Activated CD8-positive, alpha-beta memory T cell treated with anti-CD3 and anti-CD28 coated beads, Interleukin-2, amount 50 U/mL, for 4 hours (primary cell): Measurements from ENCODE around the gene CAPN7.
"Not testable (repeated sequence)": the region's sequence is repeated elsewhere in the genome, so short reads cannot be mapped to it uniquely, and the experiment has no call there.

Source experiments
- DNase-seq: peaks from one replicate; pipeline ENCODE4 v3.0.0-alpha.2; 2020

Gene CAPN7

DNA sequence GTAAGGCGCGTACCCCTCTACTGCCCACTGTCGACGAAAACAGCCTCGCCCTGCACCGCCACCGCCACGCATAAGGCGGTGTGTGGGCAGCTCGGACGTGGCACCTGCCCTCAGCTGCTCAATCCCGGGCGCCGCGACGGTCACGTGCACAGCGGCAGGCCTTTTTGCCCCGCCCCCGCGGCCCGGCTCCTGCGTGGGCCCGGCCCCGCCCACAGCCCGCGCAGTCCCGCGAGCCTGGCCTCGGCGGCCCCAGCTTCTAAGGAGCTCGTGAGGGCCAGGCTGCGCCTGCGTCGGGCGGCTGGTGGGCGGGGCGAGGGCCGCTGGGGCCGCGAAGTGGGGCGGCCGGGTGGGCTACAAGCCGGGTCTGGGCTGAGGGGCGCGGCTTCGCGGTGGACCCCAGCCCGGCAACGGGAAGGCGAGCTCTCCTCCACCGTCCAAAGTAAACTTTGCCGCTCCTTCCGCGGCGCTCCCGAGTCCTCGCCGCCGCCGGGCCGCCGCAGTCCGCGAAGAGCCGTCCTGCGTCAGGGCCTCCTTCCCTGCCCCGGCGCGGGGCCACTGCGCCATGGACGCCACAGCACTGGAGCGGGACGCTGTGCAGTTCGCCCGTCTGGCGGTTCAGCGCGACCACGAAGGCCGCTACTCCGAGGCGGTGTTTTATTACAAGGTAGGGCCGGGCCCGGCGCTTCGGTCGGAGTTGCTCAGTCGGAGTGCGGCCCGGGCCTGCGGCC lies at the start of gene CAPN7:
Gene CAPN7 (plus strand): TSS at position 313 of the 728 bp plus-strand sequence. CDS start 250 bp downstream, at position 563.
- DNase-seq = peak; percentile 95

DNA sequence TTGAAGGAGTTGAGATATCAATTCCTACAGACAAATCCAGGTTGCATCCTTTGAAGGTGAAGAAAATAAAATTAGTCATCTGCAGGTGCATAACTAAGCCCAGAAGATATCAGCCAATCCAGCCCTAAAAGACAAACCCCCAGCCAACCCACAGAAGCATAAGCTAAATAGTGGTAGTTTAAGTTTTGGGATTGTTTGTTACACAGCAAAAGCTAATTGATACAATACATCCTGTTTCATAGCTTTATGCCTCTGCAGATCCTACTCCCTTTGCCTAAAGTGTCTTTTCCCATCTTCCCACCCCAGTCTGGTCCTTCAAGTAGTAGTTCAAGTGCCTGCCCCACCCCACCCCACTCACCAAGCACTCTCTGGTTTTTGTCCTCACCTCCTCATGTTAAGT lies 48.6 kb upstream of the CAPN7 start:
- DNase-seq = no peak

DNA sequence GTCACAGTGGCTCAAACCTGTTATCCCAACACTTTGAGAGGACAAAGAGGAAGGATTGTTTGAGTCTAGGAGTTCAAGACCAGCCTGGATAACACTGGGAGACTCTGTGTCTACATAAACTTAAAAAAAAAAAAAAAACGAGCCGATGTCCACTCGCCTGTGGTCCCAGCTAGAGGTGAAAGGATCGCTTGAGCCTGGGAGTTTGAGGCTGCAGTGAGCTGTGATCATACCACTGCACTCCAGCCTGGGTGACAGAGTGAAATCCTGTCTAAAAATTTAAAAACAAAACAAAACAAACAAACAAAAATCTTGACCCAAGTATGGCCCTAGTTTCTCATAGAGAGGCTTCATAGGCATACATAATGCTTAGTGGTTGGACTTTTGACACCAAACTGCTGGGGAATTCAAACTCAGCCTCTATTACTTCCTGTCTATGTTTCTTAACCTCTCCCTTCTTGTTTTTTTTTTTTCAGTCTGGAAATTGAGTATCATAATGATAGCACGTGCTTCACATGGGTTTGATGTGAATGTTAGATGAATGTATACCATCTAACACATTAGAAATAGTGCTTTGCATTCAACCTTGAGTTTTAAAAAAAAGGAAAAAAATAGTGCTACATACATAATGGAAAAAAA lies 46.4 kb upstream of the CAPN7 start:
- DNase-seq = no peak

DNA sequence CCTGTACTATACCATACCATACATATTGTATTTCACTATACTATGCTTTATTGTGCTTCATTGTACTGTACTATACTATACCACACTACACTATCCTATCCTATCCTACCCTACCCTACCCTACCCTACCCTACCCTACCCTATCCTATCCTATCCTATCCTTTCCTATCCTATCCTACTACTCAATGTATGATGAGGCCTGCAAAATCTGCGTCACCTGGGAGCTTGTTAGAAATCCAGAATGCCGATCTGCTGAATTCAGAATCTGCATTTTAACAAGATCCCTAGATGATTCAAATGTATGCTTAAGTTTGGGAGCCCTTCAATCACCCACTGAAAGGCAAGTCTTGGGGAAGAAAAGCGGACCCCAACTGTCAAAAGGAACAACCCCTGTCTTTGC lies 45.4 kb upstream of the CAPN7 start:
- DNase-seq = no peak

DNA sequence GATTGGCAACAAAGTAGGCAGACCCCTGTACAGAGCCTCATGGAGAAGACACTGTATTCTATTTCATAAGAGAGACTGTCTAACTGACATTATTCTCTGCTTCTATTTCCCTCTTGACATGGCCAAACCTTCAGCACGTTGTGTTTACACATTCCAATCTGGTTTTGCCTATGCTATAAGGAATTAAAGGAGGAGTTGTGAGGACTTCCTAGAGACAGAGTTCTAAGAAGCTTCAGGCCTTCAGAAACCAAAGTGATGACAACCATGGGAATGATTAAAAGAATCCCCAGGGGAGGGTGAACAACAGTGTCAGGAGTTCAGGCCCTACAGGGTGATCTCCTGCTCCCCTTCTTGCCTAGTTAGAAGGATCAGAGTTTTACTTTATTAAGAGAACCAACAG lies 44.9 kb upstream of the CAPN7 start:
- DNase-seq = no peak

DNA sequence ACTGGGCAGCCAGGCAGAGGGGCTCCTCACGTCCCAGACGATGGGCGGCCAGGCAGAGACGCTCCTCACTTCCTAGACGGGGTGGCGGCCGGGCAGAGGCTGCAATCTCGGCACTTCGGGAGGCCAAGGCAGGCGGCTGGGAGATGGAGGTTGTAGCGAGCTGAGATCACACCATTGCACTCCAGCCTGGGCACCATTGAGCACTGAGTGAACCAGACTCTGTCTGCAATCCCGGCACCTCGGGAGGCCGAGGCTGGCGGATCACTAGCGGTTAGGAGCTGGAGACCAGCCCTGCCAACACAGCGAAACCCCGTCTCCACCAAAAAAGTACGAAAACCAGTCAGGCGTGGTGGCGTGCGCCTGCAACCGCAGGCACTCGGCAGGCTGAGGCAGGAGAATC lies 42.4 kb upstream of the CAPN7 start:
- not testable (repeated sequence) for DNase-seq

DNA sequence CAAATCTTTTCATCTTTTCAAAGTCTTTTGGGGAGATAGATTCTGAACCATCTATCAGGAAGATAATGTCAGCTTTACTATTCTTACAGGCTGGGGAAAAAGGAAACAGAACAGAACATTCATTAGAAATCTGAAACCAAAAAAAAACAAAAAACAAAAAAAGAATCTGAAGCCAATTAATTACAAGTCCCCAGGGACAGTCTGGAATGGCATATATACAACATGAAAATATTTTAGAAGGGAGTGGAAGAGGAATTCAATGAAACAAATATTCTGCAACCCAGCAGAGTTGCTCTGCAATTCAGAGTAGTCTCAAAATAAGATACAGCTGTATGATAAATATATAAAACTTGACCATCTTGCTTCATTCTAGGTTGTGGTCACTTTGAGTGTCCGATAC lies 41.7 kb upstream of the CAPN7 start:
- DNase-seq = no peak

DNA sequence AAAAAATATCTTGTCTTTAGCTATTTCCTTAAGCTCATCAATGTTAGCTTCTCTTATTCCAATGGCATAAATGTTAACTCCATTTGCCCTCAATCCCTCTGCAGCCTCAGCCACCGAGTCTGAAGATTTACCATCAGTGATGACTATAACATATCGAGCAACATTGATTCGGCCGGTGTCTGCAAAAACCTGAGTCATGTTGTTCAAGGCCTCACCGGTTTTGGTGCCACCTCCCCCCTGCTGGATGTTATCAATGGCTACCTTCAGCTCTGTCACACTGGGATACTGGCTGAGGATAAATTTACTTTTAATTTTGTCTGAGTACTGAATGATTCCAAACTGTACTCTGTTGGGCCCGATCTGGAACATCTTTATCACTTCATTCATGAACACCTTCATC lies 41.0 kb upstream of the CAPN7 start:
- no peak for DNase-seq

DNA sequence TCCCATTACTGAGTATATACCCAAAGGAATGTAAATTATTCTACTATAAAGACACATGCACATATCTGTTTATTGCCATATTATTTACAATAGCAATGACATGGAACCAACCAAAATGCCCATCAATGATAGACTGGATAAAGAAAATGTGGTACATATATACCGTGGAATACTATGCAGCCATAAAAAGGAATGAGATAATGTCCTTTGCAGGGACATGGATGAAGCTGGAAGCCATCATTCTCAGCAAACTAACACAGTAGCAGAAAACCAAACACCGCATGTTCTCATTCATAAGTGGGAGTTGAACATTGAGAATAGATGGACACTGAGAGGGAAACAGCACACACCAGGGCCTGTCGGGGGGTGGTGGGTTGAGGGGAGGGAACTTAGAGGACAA lies 39.7 kb upstream of the CAPN7 start:
- not testable (repeated sequence) for DNase-seq

DNA sequence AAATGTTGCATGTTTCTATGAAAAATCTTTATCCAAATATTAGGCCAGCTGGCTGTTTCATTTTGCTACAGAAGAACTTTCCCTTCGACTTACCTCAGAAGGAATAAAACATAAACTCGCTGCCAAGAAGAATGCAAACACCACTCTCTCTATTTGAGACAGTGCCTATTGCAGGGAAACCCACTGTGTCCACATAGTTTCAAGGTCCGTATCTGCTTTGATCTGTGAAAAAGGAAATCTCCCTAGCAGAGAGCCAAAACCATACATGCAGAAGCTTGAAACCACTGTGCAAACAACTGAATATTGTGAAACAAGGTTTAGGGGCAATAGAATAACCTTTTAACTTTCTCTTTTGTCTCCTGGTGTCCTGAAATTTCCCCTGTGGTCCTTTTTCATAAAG lies 35.0 kb upstream of the CAPN7 start:
- DNase-seq = no peak

DNA sequence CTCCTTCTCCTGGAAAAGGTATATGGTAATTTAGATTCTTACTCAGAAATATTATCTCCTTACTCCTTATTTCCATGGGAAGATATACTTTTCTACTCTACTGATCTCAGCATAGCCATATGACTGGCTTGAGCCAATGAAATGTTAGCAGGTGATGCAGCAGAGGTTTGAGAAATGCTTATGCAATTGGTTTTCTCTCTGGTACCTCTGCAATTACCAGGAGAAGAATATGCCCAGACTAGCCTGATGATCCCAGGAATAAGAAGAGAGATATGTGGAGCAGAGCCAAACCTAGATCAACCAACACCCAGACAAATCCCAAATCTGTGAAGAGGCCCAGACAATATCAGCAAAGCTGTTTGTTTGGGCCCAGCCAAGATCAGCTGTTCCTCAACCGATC lies 33.2 kb upstream of the CAPN7 start:
- DNase-seq = no peak

DNA sequence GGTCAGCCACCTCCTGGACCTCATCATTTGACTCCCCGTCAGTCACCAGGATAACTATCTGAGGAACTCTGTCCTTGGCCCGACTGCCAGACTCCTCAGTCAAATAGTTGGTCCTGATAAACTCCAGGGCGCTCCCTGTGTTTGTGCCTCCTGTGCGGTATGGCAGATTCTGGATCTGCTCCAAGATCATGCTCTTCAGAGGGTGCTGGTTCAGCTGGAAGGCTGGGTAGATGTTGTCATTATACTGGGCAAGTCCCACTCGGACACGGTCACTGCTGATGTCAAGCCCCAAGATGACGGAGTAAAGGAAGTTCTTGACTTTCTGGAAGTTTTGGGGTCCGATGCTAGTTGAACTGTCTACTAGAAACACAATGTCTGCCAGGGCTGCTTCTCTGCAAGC lies 31.1 kb upstream of the CAPN7 start:
- no peak for DNase-seq

DNA sequence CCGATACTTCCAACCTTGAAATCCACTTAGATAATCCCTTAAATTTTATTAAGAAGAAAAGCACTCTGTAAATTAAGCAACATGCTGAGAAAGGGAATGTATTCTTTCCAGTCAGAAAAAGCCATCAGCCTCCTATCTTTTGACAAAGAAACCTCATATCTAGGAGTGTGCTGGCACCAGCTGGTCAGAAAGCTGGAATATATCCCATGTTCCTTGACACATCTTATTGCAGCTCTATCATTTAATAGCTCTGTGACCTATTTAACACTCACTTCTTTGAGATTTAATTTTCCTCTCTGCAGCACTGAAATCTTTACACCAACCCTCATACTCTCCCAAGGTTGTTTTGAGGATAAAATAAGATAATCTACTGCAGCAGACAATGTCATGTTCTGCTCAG lies 30.4 kb upstream of the CAPN7 start:
- no peak for DNase-seq

DNA sequence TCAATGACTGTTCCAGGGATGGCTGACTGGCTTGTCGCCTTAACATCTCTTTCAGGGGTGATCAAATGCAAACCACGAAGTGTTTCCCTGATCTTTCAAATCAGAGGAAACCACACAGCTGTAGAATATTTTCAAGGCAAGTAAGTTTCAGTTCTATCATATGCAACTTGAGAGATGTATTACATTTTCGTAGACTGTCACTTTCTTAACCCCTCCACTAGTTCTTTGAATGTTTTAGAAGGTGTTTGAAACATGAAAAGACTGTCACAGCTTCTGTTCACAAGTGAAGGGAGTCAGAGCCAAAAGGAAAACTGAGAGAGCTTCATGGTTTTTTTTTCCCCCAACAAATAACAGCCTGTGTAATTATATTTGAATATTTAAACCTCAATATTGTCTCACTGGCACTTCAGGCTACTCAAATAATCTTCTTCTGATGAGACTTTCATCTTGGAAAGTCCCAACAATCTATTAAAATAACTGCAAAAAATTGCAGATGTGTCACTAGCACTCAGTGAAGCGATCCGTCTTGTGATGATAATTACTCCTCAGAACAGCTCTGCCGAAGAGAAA lies 25.9 kb upstream of the CAPN7 start:
- DNase-seq = no peak

DNA sequence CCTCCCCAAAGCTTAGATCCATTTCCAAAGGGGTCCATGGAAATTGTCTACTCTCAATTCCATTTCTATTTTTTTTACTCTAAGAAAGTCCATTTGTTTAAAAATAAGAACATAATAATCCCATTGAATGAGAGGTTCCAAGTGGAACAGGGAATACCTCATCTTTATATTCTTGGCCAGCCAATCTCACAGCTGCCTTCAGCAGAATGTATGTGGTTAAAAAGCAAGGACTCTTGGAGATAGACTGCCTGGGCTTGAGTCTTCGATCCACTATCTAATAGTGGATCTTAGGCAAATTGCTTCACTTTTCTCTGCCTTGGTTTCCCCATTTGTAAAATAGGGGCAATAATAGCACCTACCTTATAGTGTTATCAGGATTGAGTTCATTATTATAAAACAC lies 24.5 kb upstream of the CAPN7 start:
- no peak for DNase-seq

DNA sequence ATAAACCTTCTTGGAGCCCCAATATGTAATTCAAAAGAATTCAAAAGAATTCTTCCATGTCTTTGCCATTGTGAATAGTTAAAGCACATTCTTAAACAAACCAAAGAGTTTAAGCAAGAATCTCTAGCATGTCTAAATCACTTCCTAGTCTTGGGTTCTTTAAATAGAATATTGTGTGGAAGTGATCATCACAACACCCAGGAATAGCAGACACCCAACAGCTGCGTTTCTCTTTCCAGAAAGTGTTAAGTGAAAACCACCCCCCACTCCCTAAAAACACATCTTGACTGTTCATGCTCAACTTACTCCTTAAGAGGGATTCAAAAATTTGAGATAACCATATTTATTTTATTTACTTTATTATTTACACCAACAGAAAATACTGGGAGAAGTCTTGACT lies 24.1 kb upstream of the CAPN7 start:
- no peak for DNase-seq

DNA sequence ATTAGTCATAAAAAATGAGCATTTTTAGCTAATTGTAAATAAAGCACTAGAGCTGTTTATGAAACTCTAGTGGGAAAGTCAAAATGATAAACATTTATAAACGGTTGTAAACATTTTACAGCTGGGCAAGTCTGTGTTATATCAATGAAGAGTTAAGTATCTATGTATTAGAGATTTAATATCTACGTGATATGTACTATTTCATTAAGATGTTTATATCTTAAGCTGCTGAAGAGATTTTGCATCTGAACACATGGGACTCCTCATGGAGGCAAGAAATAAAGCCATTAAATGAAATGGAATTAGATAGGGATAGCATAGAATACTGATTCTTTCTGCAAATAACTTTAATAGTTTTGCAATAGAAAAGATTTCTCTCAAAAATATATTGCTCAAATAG lies 23.0 kb upstream of the CAPN7 start:
- no peak for DNase-seq

DNA sequence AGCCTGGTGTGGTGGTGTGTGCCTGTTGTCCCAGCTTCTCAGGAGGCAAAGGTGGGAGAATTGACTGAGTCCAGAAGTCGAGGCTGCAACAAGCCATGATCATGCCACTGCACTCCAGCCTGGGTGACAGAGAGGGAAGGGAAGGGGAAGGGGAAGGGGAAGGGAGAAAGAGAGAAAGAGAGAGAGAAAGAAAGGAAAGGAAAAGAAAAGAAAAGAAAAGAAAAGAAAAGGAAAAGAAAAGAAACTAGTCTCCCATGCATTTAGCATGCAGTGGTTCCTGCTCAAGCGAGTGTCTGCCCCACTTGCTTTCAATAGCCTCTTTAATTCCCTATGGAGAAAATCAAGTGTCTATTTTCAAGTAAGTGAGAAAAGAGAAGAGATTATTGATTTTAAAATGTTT lies 20.6 kb upstream of the CAPN7 start:
- DNase-seq = no peak

DNA sequence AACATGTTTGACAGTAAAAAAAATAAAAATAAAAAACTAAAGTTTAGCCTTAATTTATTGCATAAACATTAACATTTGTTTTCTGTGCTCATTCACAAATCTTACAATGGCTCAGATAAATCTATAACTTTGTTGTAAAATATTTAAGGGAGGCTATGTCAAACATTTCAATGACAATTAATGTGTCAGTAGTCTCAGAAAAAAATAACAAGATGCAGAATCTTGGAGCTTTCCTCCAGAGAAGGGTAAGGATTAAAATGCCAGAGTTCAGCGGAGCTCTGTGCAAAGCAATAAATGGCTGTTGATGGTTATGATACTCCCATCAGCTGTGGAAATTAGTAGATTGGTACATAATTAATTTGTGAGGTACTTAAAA lies 20.0 kb upstream of the CAPN7 start:
- DNase-seq = no peak

DNA sequence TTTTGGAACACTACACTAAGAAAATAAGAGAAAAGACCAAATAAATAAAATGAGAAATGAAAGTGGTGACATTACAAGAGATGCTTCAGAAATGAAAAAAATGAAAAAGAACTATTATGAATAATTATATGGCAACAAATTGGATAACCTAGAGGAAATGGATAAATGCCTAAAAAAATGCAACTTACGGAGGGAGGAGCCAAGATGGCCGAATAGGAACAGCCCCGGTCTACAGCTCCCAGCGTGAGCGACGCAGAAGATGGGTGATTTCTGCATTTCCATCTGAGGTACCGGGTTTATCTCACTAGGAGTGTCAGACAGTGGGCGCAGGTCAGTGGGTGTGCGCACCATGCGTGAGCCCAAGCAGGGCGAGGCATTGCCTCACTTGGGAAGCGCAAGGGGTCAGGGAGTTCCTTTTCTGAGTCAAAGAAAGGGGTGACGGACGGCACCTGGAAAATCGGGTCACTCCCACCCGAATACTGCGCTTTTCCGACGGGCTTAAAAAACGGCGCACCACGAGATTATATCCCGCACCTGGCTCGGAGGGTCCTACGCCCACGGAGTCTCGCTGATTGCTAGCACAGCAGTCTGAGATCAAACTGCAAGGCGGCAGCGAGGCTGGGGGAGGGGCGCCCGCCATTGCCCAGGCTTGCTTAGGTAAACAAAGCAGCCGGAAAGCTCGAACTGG lies 19.4 kb upstream of the CAPN7 start:
- not testable (repeated sequence) for DNase-seq

DNA sequence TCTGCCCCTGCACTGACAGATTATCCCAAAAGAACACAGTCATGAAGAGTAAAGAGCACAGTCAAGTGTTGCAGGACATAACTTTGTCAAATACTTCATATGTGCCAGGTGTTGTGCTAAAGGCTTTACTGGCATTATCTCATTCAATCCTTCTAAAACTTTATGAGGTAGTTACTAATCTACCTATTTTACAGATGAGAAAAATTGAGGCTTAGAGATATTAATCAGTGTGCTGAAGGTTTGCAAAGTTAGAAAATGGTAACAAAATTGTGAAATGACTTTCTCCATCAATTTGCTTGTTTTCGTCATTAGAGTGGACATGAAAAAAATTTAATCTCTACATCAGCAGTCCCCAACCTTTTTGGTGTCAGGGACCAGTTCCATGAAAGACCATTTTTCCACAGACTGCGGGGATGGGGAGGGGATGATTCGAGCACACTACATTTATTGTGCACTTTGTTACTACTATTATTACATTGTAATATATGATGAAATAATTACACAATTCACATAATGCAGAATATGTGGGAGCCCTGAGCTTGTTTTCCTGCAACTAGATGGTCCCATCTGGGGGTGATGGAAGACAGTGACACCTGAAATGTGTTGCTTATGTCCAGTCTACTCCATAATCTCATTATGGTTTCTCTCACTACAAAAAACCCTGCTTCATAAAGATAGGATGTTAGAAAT lies 8.6 kb upstream of the CAPN7 start:
- DNase-seq = no peak

DNA sequence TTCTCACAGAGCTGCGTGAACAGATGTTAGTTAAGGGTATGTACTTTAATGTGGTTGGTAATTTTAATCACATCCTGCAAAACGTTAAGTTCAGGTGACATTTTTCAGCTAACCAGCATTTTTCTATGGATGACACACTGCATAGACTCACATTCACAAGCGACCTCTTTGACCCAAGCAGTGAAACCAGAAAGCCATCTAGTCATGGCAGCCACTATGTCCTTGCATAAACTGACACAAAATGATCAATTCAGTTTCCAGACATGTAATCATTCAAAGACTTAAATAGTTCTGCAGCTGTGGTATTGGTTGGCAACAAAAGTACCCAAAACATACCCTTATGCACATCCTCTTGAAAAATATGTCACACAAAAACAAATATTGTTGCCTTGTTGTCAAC lies 7.4 kb upstream of the CAPN7 start:
- DNase-seq = no peak

DNA sequence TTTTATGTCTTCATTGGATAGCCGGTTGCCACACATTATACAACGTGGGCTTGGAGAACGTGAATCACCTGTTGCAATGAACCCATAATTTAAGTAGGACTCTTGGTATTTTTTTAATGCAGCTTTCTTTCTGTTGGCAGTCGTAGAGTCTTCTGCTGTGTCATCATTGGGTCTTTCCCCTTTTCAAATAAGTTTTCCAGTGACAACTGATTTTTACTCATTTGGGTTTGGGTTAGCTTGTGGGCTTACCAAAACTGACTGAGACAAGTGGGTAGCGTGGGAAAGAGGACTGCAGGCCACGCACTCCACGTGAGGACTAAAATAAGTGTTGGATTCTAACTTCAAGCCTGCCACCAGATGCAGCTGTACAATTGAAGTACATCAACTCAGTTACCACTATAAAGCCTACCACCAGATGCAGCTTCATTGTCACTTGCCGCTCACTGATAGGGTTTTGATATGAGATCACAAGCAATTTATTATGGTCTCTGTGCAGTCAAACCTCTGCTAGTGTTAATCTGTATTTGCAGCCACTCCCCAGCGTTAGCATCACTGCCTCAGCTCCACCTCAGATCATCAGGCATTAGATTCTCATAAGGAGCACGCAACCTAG lies 6.4 kb upstream of the CAPN7 start:
- DNase-seq = no peak
